Measurements from ENCODE around the gene BBS1. TPM values are rescaled to one million over a fixed set of nuclear protein-coding genes. Genes with fewer than 3 reads are reported as not detected.

The BBS1 gene
- total RNA-seq, 2 experiments from 2014 or later, result 10.6 to 14.0 TPM

DNA sequence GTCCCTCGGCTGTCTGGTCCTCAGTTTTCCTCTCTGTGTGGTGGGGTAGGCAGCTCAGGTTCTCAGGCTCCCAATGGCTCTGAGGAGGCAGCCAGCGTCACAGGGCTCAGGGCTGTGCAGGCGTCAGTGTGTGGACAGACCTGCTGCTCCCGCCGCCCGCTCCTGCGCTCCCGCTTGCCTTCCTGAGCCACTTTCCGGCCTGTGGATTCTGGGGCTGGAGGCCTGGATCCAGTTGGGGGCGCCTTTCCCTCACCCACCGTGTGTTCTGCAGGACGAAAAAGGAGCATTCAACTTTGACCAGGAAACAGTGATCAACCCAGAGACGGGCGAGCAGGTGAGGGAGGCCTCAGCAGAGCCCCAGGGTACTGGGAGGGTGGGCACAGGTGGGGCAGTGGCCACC is 15.5 kb upstream of the BBS1 start:
- no peak overlapping the region for H3K27ac Mint-ChIP-seq
- H3K4me3 Mint-ChIP-seq, result no peak overlapping the region
- ATAC-seq, result no peak
- no peak for DNase-seq
- no peaks in the 10 kb centered on the region for H3K27me3 Mint-ChIP-seq (ENCODE audit: low read depth)
- POLR2A ChIA-PET, result no interaction called here
- CTCF ChIA-PET, result no interaction called here
- no peaks in the 10 kb centered on the region for H3K4me1 Mint-ChIP-seq (ENCODE audit: low read depth)
- no peaks in the 10 kb centered on the region for H3K9me3 Mint-ChIP-seq (ENCODE audit: insufficient read depth)
- H3K36me3 Mint-ChIP-seq (ENCODE audit: low read depth), result peaks cover 28% of the 10 kb centered on the region

GRCh38 chr11:66495401-66495854 is 15.0 kb upstream of the BBS1 start:
- Mint-ChIP-seq H3K9me3 (ENCODE audit: insufficient read depth) (no peaks in the 10 kb centered on the region), H3K27ac (no peak overlapping the region), H3K4me1 (ENCODE audit: low read depth) (no peaks in the 10 kb centered on the region), H3K36me3 (ENCODE audit: low read depth) (peaks cover 27% of the 10 kb centered on the region), H3K27me3 (ENCODE audit: low read depth) (no peaks in the 10 kb centered on the region), H3K4me3 (no peak overlapping the region)
- DNase-seq (peak; percentile 27), ATAC-seq (peak; percentile 48)
- CTCF ChIA-PET, result no interaction called here
- POLR2A ChIA-PET, result no interaction called here

DNA sequence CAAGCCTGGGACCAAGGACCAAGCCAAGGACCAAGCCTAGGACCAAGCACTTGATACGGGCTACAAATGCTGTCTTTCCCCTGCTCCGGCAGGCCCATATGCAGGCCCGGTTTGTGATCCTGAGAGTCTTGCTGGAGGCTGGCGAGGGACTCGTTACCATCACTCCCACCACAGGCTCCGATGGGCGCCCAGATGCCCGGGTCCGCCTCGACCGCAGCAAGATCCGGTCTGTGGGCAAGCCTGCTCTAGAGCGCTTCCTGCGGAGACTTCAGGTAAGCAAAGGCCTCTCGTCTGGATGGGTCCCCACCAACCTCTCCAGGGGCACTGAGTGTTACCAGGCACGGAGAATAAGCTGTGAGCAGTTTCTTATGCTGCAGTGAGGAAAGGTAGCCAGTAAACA is 13.2 kb upstream of the BBS1 start:
- no peak overlapping the region for H3K4me3 Mint-ChIP-seq
- DNase-seq (no peak), ATAC-seq (no peak)
- no peaks in the 10 kb centered on the region for H3K9me3 Mint-ChIP-seq (ENCODE audit: insufficient read depth)
- ChIA-PET CTCF (no interaction called here), POLR2A (no interaction called here)
- H3K27ac Mint-ChIP-seq, result no peak overlapping the region
- H3K36me3 Mint-ChIP-seq (ENCODE audit: low read depth), result peaks cover 30% of the 10 kb centered on the region
- no peaks in the 10 kb centered on the region for H3K27me3 Mint-ChIP-seq (ENCODE audit: low read depth)
- H3K4me1 Mint-ChIP-seq (ENCODE audit: low read depth), result no peaks in the 10 kb centered on the region

DNA sequence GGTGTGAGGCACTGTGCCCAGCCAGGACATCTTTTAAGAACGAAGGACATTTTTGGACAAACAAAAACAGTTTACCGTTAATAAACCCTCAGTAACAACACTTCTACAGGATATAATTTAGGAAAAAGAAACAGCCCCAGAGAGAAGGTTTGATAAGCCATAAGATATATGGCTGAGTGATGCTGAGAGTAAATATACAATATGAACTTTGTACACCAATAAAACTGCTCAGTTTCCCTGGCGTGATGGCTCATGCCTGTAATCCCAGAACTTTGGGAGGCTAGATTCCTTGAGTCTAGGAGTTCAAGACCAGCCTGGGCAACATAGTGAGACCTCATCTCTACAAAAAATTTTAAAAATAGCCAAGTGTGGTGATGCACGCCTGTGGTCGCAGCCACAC is 11.9 kb upstream of the BBS1 start:
- Mint-ChIP-seq H3K27ac (no peak overlapping the region), H3K9me3 (ENCODE audit: insufficient read depth) (no peaks in the 10 kb centered on the region), H3K4me1 (ENCODE audit: low read depth) (no peaks in the 10 kb centered on the region), H3K4me3 (no peak overlapping the region), H3K36me3 (ENCODE audit: low read depth) (peaks cover 28% of the 10 kb centered on the region), H3K27me3 (ENCODE audit: low read depth) (no peaks in the 10 kb centered on the region)
- ATAC-seq, result no peak
- CTCF ChIA-PET, result no interaction called here
- no peak for DNase-seq
- POLR2A ChIA-PET, result interaction anchor here (0.7 kb wide), 1 partner anchor 608 kb away, joined by 3 read pairs; no protein-coding TSS in a partner anchor

GRCh38 chr11:66505276-66505816 is 5.1 kb upstream of the BBS1 start:
- CTCF ChIA-PET, result interaction anchor here (1.3 kb wide), 1 partner anchor 14 kb away, joined by 4 read pairs; no protein-coding TSS in a partner anchor
- peaks cover 14% of the 10 kb centered on the region for H3K4me1 Mint-ChIP-seq (ENCODE audit: low read depth)
- POLR2A ChIA-PET, result no interaction called here
- H3K27me3 Mint-ChIP-seq (ENCODE audit: low read depth), result no peaks in the 10 kb centered on the region
- H3K4me3 Mint-ChIP-seq, result no peak overlapping the region
- DNase-seq (no peak), ATAC-seq (no peak)
- no peaks in the 10 kb centered on the region for H3K9me3 Mint-ChIP-seq (ENCODE audit: insufficient read depth)
- H3K27ac Mint-ChIP-seq, result no peak overlapping the region
- peaks cover 23% of the 10 kb centered on the region for H3K36me3 Mint-ChIP-seq (ENCODE audit: low read depth)

DNA sequence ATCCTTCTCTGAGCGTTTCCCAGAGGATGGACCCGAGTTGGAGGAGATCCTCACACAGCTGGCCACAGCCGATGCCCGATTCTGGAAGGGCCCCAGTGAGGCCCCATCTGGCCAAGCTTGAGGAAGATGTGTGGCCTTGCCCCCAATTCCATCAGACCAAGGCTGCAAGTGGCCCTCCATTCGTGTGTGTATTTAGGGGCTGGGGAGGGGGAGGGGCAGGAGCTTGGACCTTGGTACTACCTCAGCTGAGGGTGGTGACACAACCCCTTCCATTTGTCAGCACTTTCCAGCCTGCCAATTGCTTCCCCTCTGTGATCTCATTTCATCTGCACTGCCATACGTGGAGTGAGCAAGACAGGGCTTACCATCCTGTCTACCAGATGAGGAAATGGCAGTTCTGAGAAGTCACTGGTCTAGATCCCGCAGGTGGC is 1.3 kb upstream of the BBS1 start:
- peak overlapping the region; percentile 39 for H3K27ac Mint-ChIP-seq

DNA sequence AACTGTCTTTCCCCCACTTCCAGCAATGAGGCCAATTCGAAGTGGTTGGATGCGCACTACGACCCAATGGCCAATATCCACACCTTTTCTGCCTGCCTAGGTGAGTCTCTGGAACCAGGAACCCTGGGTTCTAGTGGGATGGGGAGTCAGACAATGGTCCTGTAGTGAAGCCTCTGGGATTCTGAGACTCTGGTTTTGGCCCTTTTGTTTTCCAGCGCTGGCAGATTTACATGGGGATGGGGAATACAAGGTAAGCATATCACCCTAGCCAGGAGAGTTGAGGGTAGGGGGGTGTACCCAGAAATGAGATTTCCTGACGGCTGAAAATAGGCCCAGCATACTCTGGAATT is 530 bp downstream of the BBS1 start:
- H3K9me3 Mint-ChIP-seq (ENCODE audit: insufficient read depth), result no peaks in the 10 kb centered on the region
- DNase-seq (no peak), ATAC-seq (peak; percentile 7)
- ChIA-PET POLR2A (interaction anchor here (2.3 kb wide), 1 partner anchor 31 kb away, joined by 7 read pairs; the partner anchor contains the start of gene DPP3), CTCF (interaction anchor here (1.2 kb wide), 1 partner anchor 32 kb away, joined by 4 read pairs; no protein-coding TSS in a partner anchor)
- peaks cover 9% of the 10 kb centered on the region for H3K36me3 Mint-ChIP-seq (ENCODE audit: low read depth)
- no peaks in the 10 kb centered on the region for H3K27me3 Mint-ChIP-seq (ENCODE audit: low read depth)
- H3K4me3 Mint-ChIP-seq, result peak overlapping the region; percentile 85
- H3K27ac Mint-ChIP-seq, result peak overlapping the region; percentile 23
- peaks cover 25% of the 10 kb centered on the region for H3K4me1 Mint-ChIP-seq (ENCODE audit: low read depth)

More for the DNA sequence above, 1.3 kb upstream of the BBS1 start:
- ATAC-seq (no peak), DNase-seq (peak; percentile 21)
- H3K27me3 Mint-ChIP-seq (ENCODE audit: low read depth), result no peaks in the 10 kb centered on the region
- POLR2A ChIA-PET, result interaction anchor here (0.7 to 2.3 kb wide), 2 partner anchors 29 to 37 kb away, joined by 3 to 7 read pairs; partner anchors contain the start of genes ACTN3 and DPP3
- H3K4me3 Mint-ChIP-seq, result no peak overlapping the region
- CTCF ChIA-PET, result interaction anchor here (2.5 kb wide), 1 partner anchor 169 kb away, joined by 7 read pairs; the partner anchor contains the start of gene RBM4B
- H3K36me3 Mint-ChIP-seq (ENCODE audit: low read depth), result peaks cover 17% of the 10 kb centered on the region
- no peaks in the 10 kb centered on the region for H3K9me3 Mint-ChIP-seq (ENCODE audit: insufficient read depth)
- peaks cover 25% of the 10 kb centered on the region for H3K4me1 Mint-ChIP-seq (ENCODE audit: low read depth)

- peaks cover 12% of the 10 kb centered on the region for H3K36me3 Mint-ChIP-seq (ENCODE audit: low read depth)
- ChIA-PET POLR2A (no interaction called here), CTCF (no interaction called here)
- H3K9me3 Mint-ChIP-seq (ENCODE audit: insufficient read depth), result no peaks in the 10 kb centered on the region
- DNase-seq (no peak), ATAC-seq (no peak)
- no peaks in the 10 kb centered on the region for H3K4me1 Mint-ChIP-seq (ENCODE audit: low read depth)
- no peak overlapping the region for H3K27ac Mint-ChIP-seq
- no peak overlapping the region for H3K4me3 Mint-ChIP-seq
- no peaks in the 10 kb centered on the region for H3K27me3 Mint-ChIP-seq (ENCODE audit: low read depth)
Measured at GRCh38 chr11:66523611-66524010, 13.2 kb downstream of the BBS1 start.

GRCh38 chr11:66524304-66525040 is 14.0 kb downstream of the BBS1 start:
- H3K4me3 Mint-ChIP-seq, result no peak overlapping the region
- ChIA-PET POLR2A (no interaction called here), CTCF (no interaction called here)
- H3K27me3 Mint-ChIP-seq (ENCODE audit: low read depth), result no peaks in the 10 kb centered on the region
- DNase-seq (no peak), ATAC-seq (no peak)
- no peak overlapping the region for H3K27ac Mint-ChIP-seq
- H3K4me1 Mint-ChIP-seq (ENCODE audit: low read depth), result no peaks in the 10 kb centered on the region
- H3K36me3 Mint-ChIP-seq (ENCODE audit: low read depth), result peaks cover 12% of the 10 kb centered on the region
- no peaks in the 10 kb centered on the region for H3K9me3 Mint-ChIP-seq (ENCODE audit: insufficient read depth)

GRCh38 chr11:66529069-66529468 is 18.6 kb downstream of the BBS1 start:
- Mint-ChIP-seq H3K4me1 (ENCODE audit: low read depth) (no peaks in the 10 kb centered on the region), H3K9me3 (ENCODE audit: insufficient read depth) (no peaks in the 10 kb centered on the region), H3K36me3 (ENCODE audit: low read depth) (peaks cover 4% of the 10 kb centered on the region), H3K27ac (no peak overlapping the region), H3K4me3 (no peak overlapping the region), H3K27me3 (ENCODE audit: low read depth) (no peaks in the 10 kb centered on the region)
- POLR2A ChIA-PET, result no interaction called here
- no peak for DNase-seq
- CTCF ChIA-PET, result no interaction called here
- no peak for ATAC-seq

GRCh38 chr11:66529655-66530054 is 19.2 kb downstream of the BBS1 start:
- peaks cover 4% of the 10 kb centered on the region for H3K36me3 Mint-ChIP-seq (ENCODE audit: low read depth)
- DNase-seq (no peak), ATAC-seq (no peak)
- H3K9me3 Mint-ChIP-seq (ENCODE audit: insufficient read depth), result no peaks in the 10 kb centered on the region
- H3K27ac Mint-ChIP-seq, result no peak overlapping the region
- POLR2A ChIA-PET, result no interaction called here
- CTCF ChIA-PET, result no interaction called here
- H3K27me3 Mint-ChIP-seq (ENCODE audit: low read depth), result no peaks in the 10 kb centered on the region
- no peaks in the 10 kb centered on the region for H3K4me1 Mint-ChIP-seq (ENCODE audit: low read depth)
- no peak overlapping the region for H3K4me3 Mint-ChIP-seq

GRCh38 chr11:66530927-66531709 is 20.7 kb downstream of the BBS1 start:
- CTCF ChIA-PET, result no interaction called here
- peaks cover 10% of the 10 kb centered on the region for H3K36me3 Mint-ChIP-seq (ENCODE audit: low read depth)
- H3K4me3 Mint-ChIP-seq, result no peak overlapping the region

More at GRCh38 chr11:66530927-66531709, 20.7 kb downstream of the BBS1 start:
- no peaks in the 10 kb centered on the region for H3K27me3 Mint-ChIP-seq (ENCODE audit: low read depth)
- no peaks in the 10 kb centered on the region for H3K9me3 Mint-ChIP-seq (ENCODE audit: insufficient read depth)
- no peak for DNase-seq
- ATAC-seq, result no peak
- H3K27ac Mint-ChIP-seq, result no peak overlapping the region
- H3K4me1 Mint-ChIP-seq (ENCODE audit: low read depth), result no peaks in the 10 kb centered on the region
- POLR2A ChIA-PET, result no interaction called here
